HepG2 (cell line): ENCODE results near the gene MTA1. TPM values are rescaled to one million over a fixed set of nuclear protein-coding genes. Genes with fewer than 3 reads are reported as not detected.
A peak's percentile ranks its signal among the peaks of the same experiment; 100 is the strongest.

ENCODE experiments used
- ATAC-seq: fragments of 200-7000 bp; cut with Tn5 transposase; 3 replicates; pipeline ENCODE4 v1.9.1; 2020; ENCODE audit warnings: mild to moderate bottlenecking, moderate library complexity
- BruUV-seq: library from RNA; stranded (reverse); fragments of 400-500 nt; replicated peaks from 2 replicates; lab custom pipeline; 2021; lab: Mats Ljungman, UMichigan
- CTCF ChIA-PET: fragments of 300-600 bp; formaldehyde crosslinking; extraction: SDS; loops from one replicate; lab custom pipeline; 2021; ENCODE audit warnings: low total read pairs, inconsistent platforms, low intra/inter-chr PET ratio; lab: Yijun Ruan, JAX
- POLR2A ChIA-PET: fragments of 350-600 bp; sonication (Branson Sonifier 250); formaldehyde crosslinking; loops from one replicate; lab custom pipeline; 2020; ENCODE audit warnings: antibody characterized with exemption, inconsistent platforms; lab: Yijun Ruan, JAX
- DNase-seq: peaks from one replicate; pipeline ENCODE4 v3.0.0-alpha.2; 2015; ENCODE audit warnings: low spot score
- FAIRE-seq: peaks from 3 replicates; lab custom pipeline; 2011; peaks lifted over from hg19 to GRCh38; lab: Jason Lieb, UNC
- H2AFZ ChIP-seq: one replicate; pipeline ENCODE4 v1.6.1; 2011; ENCODE audit warnings: low read length, inconsistent platforms
- H3K27ac ChIP-seq: fragments of 300-600 bp; 3 replicates; pipeline ENCODE4 v1.8.0; 2011; ENCODE audit warnings: mixed run types, mild to moderate bottlenecking, mixed read lengths, low read length, inconsistent platforms; ENCODE audit not compliant: insufficient read depth; ENCODE audit errors: extremely low read length
- H3K27me3 ChIP-seq, 2 experiments: fragments of 200-600 bp in 1 of 2; 2 replicates in 1 of 2; 3 replicates in 1 of 2; pipeline versions ENCODE4 v1.6.0 to v1.8.0; 2011; ENCODE audit warnings: low read length in 2 of 2, mild to moderate bottlenecking in 2 of 2, moderate library complexity in 2 of 2, inconsistent platforms in 1 of 2; ENCODE audit not compliant: insufficient read depth in 2 of 2, control insufficient read depth in 1 of 2
- H3K36me3 ChIP-seq, 2 experiments: fragments of 200-600 bp in 1 of 2; replicated peaks in 1 of 2; 2 replicates in 1 of 2; 3 replicates in 1 of 2; pipeline versions ENCODE4 v1.5.1 to v1.8.0; 2011; ENCODE audit warnings: low read length in 2 of 2, inconsistent platforms in 1 of 2; ENCODE audit not compliant: insufficient read depth in 2 of 2, control insufficient read depth in 1 of 2
- H3K4me1 ChIP-seq: 2 replicates; pipeline ENCODE4 v1.5.1; 2012; ENCODE audit warnings: low read length, inconsistent platforms; ENCODE audit not compliant: insufficient read depth
- H3K4me2 ChIP-seq: 2 replicates; pipeline ENCODE4 v1.6.0; 2011; ENCODE audit warnings: low read depth, low read length, inconsistent platforms
- H3K4me3 ChIP-seq, 3 experiments: fragments of 200-600 bp in 1 of 3; sonication (generic), shearing (Covaris generic) in 1 of 3; replicated peaks in 1 of 3; 2 replicates each; pipeline ENCODE4 v1.5.1; 2011 to 2016; ENCODE audit warnings: low read length in 3 of 3, inconsistent platforms in 2 of 3, low read depth in 2 of 3, mild to moderate bottlenecking in 2 of 3, control low read depth in 1 of 3, mixed read lengths in 1 of 3; ENCODE audit not compliant: insufficient read depth in 1 of 3
- H3K79me2 ChIP-seq: one replicate; pipeline ENCODE4 v1.6.1; 2011; ENCODE audit warnings: low read length, inconsistent platforms; ENCODE audit not compliant: insufficient read depth
- H3K9ac ChIP-seq: 2 replicates; pipeline ENCODE4 v1.6.0; 2011; ENCODE audit warnings: mild to moderate bottlenecking, low read depth, low read length, inconsistent platforms; ENCODE audit not compliant: insufficient read depth
- H3K9me3 ChIP-seq: 2 replicates; pipeline ENCODE4 v1.5.1; 2012; ENCODE audit warnings: mild to moderate bottlenecking, low read length
- H4K20me1 ChIP-seq: 2 replicates; pipeline ENCODE4 v1.6.0; 2011; ENCODE audit warnings: inconsistent platforms, mild to moderate bottlenecking, low read length, moderate library complexity; ENCODE audit not compliant: insufficient read depth
- AGO2 ChIP-seq: fragments of 200-400 bp; formaldehyde crosslinking; optimal IDR thresholded peaks from 2 replicates; pipeline ENCODE3; 2017; ENCODE audit warnings: mild to moderate bottlenecking, low read depth, low read length, moderate library complexity
- DNMT3B ChIP-seq: conservative IDR thresholded peaks from 2 replicates; pipeline ENCODE4 v1.6.1; 2016; ENCODE audit warnings: missing biosample characterization, control low read depth
- ELF1 ChIP-seq: sonication (generic); formaldehyde crosslinking; IDR thresholded peaks from 2 replicates; pipeline ENCODE4 v1.4.0; 2020; ENCODE audit warnings: missing genetic modification reagents
- GPN1 ChIP-seq: sonication (generic); formaldehyde crosslinking; IDR thresholded peaks from 2 replicates; pipeline ENCODE4 v1.5.1; 2020; ENCODE audit warnings: missing genetic modification reagents, borderline replicate concordance
- HCFC1 ChIP-seq: fragments of 150-350 bp; IDR thresholded peaks from 2 replicates; pipeline ENCODE4 v1.6.1; 2014; ENCODE audit warnings: low read depth, low read length
- HDAC2 ChIP-seq: sonication (generic); formaldehyde crosslinking; IDR thresholded peaks from 2 replicates; pipeline ENCODE4 v1.4.0; 2020; ENCODE audit warnings: missing genetic modification reagents
- MAF1 ChIP-seq: sonication (generic); formaldehyde crosslinking; IDR thresholded peaks from 2 replicates; pipeline ENCODE4 v1.5.0; 2020; ENCODE audit warnings: missing genetic modification reagents, borderline replicate concordance
- NCOA5 ChIP-seq: sonication (generic); formaldehyde crosslinking; IDR thresholded peaks from 2 replicates; pipeline ENCODE4 v1.4.0; 2020; ENCODE audit warnings: missing genetic modification reagents
- PHB2 ChIP-seq: fragments of 450-650 bp; IDR thresholded peaks from 2 replicates; pipeline ENCODE4 v1.6.1; 2018; ENCODE audit not compliant: partially characterized antibody
- RORA ChIP-seq: sonication (generic); formaldehyde crosslinking; IDR thresholded peaks from 2 replicates; pipeline ENCODE4 v1.5.0; 2020; ENCODE audit warnings: mild to moderate bottlenecking, missing genetic modification reagents, moderate library complexity
- SALL1 ChIP-seq: sonication (generic); formaldehyde crosslinking; IDR thresholded peaks from 2 replicates; pipeline ENCODE4 v1.8.0; 2022; ENCODE audit warnings: mild to moderate bottlenecking, missing genetic modification reagents
- TEF ChIP-seq: sonication (generic); formaldehyde crosslinking; IDR thresholded peaks from 2 replicates; pipeline ENCODE4 v1.5.0; 2020; ENCODE audit warnings: missing genetic modification reagents
- ZNF10 ChIP-seq: sonication (generic); formaldehyde crosslinking; IDR thresholded peaks from 2 replicates; pipeline ENCODE4 v1.4.0; 2020; ENCODE audit warnings: mild to moderate bottlenecking, low read depth, missing genetic modification reagents, borderline replicate concordance
- ZNF124 ChIP-seq: sonication (generic); formaldehyde crosslinking; IDR thresholded peaks from 2 replicates; pipeline ENCODE4 v1.4.0; 2020; ENCODE audit warnings: missing genetic modification reagents
- ZNF274 ChIP-seq: sonication (generic); formaldehyde crosslinking; IDR thresholded peaks from 2 replicates; pipeline ENCODE4 v1.5.1; 2020; ENCODE audit warnings: mild to moderate bottlenecking, missing genetic modification reagents
- ZNF337 ChIP-seq: sonication (generic); formaldehyde crosslinking; IDR thresholded peaks from 2 replicates; pipeline ENCODE4 v1.5.1; 2020; ENCODE audit warnings: missing genetic modification reagents, low read depth, mild to moderate bottlenecking, borderline replicate concordance
- ZNF547 ChIP-seq: sonication (generic); formaldehyde crosslinking; IDR thresholded peaks from 2 replicates; pipeline ENCODE4 v1.5.1; 2020; ENCODE audit warnings: mild to moderate bottlenecking, missing genetic modification reagents
- WGBS: methylation state at CpG from one replicate; pipeline ENCODE4 v1.1.6; 2017; ENCODE audit warnings: low lambda C conversion rate; 5-methylcytosine and 5-hydroxymethylcytosine counted together
- in situ Hi-C: cut with HindIII; loops from 2 replicates; pipeline ENCODE4 v1.10.0; 2017; ENCODE audit warnings: low pct_unique_long_range_greater_than_20kb; ENCODE audit not compliant: extremely low pct_ligation_motif_present
- intact Hi-C: fragments of 100-400 bp; cut with micrococcal nuclease; formaldehyde crosslinking; loops from one replicate; pipeline ENCODE4 v1.10.0; 2022; ENCODE audit not compliant: unreplicated experiment
- polyA plus RNA-seq, 8 experiments: library from polyadenylated mRNA; depleted of rRNA in 3 of 8; stranded (reverse) in 7 of 8; unstranded in 1 of 8; fragments of >200 nt; fragmentation: Illumina TruSeq in 4 of 8; extraction: Trizol in 4 of 8; gene quantifications; 2 replicates each; pipeline versions ENCODE4 v1.2.1 to v1.2.3, GENCODE V29; 2011 to 2016; ENCODE audit warnings: low read depth in 4 of 8, missing spikeins in 1 of 8, mixed read lengths in 1 of 8; ENCODE audit not compliant: insufficient read depth in 1 of 8
- total RNA-seq, 5 experiments: library from RNA; depleted of rRNA; stranded (reverse); fragments of >200 nt; fragmentation: Illumina TruSeq; extraction: Trizol; gene quantifications; 2 replicates each; pipeline ENCODE4 v1.2.3, GENCODE V29; 2016; ENCODE audit warnings: low read depth in 1 of 5
- TF ChIP-seq, protein P1 (sequence below): sonication (generic); formaldehyde crosslinking; conservative IDR thresholded peaks from 2 replicates; pipeline ENCODE4 v1.8.0; 2022; ENCODE audit warnings: missing genetic modification reagents

MTA1 gene
- total and polyA plus RNA-seq, 2 of the 13 experiments (the other 11 are each of a cell fraction or from before 2014, with no cell fraction given), result 35.2 to 85.8 TPM

DNA sequence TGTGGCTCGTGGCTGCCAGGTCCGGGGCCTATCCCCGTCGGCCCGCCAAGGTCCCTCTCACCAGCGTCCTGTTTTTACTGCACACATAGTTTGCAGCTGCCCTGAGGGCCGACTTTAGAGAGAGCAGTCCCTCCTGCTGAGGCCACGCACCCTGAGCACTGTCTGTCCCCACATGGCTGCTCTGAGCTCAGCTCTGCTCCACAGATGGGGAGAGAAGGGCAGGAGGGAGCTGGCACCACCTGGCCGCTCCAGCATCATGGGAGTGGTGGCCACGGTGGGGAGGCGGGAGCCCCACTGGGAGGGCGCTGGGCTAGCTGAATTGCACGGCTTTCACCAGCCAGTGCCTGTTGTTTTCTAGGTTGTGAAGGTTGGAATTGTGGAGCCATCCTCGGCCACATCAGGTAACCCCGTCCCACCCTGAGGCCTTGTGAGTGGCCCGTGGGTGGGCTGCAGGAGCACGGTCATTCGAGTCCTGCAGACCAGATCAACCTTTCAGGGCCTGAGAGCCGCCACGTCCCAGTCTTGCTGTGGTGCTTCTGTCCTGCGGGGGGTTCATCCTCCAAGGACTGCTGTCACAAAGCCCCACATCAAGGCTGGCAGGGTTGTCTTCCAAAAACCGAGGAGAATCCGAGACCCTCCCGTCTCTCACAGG is 28.7 kb upstream of the MTA1 start:
- in situ Hi-C loops, result no loop called here
- no peak for DNase-seq
- ChIA-PET CTCF (no interaction called here), POLR2A (no interaction called here)
- Histone ChIP-seq H3K9ac (no peak overlapping the region), H3K27ac (no peak overlapping the region), H3K36me3 (no peaks in the 10 kb centered on the region), H4K20me1 (no peaks in the 10 kb centered on the region), H2AFZ (no peak overlapping the region), H3K4me2 (no peak overlapping the region), H3K4me1 (no peaks in the 10 kb centered on the region), H3K4me3 (no peak overlapping the region), H3K9me3 (no peaks in the 10 kb centered on the region), H3K79me2 (no peaks in the 10 kb centered on the region), H3K27me3 (no peaks in the 10 kb centered on the region)
- TF ChIP-seq AGO2, result peak; percentile 3
- no peak for TF ChIP-seq GPN1 (CRISPR knock-in tag)
- BruUV-seq, result no TSS peak
- no peak for ATAC-seq
- WGBS, result 90% methylated on average over 5 of the region's 24 CpGs
- intact Hi-C loops, result no loop called here
- FAIRE-seq, result no peak

DNA sequence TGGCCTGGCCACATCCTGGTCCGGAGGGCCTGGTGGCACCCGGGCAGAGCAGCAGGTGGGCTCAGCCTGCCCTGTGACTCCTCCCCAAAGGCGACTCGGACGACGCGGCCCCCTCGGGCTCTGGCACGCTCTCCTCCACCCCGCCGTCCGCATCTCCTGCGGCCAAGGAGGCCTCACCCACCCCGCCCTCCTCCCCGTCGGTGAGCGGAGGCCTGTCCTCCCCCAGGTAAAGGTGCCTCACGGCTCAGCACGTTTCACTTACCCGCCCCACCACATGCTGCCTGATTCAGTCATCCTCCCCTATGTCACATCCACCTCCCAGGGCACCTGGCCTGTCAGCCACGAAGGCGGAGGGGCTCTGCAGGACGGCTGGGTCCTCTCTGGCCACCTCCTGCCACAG is 28.1 kb upstream of the MTA1 start:
- no peaks in the 10 kb centered on the region for H3K4me1 ChIP-seq
- CTCF ChIA-PET, result no interaction called here
- H2AFZ ChIP-seq, result no peak overlapping the region
- DNase-seq (no peak), ATAC-seq (no peak), FAIRE-seq (no peak)
- no peaks in the 10 kb centered on the region for H4K20me1 ChIP-seq
- no peak overlapping the region for H3K4me3 ChIP-seq
- no peaks in the 10 kb centered on the region for H3K27me3 ChIP-seq
- POLR2A ChIA-PET, result no interaction called here
- TF ChIP-seq TEF (CRISPR knock-in tag) (no peak), HCFC1 (no peak), PHB2 (no peak), NCOA5 (CRISPR knock-in tag) (no peak), ZNF274 (no peak), DNMT3B (no peak), HDAC2 (no peak), MAF1 (CRISPR knock-in tag) (no peak), ZNF10 (CRISPR knock-in tag) (no peak), RORA (CRISPR knock-in tag) (no peak), SALL1 (CRISPR knock-in tag) (no peak), ZNF337 (no peak), ZNF547 (CRISPR knock-in tag) (no peak), ELF1 (CRISPR knock-in tag) (no peak), ZNF124 (CRISPR knock-in tag) (no peak)
- TF ChIP-seq, protein P1, sequence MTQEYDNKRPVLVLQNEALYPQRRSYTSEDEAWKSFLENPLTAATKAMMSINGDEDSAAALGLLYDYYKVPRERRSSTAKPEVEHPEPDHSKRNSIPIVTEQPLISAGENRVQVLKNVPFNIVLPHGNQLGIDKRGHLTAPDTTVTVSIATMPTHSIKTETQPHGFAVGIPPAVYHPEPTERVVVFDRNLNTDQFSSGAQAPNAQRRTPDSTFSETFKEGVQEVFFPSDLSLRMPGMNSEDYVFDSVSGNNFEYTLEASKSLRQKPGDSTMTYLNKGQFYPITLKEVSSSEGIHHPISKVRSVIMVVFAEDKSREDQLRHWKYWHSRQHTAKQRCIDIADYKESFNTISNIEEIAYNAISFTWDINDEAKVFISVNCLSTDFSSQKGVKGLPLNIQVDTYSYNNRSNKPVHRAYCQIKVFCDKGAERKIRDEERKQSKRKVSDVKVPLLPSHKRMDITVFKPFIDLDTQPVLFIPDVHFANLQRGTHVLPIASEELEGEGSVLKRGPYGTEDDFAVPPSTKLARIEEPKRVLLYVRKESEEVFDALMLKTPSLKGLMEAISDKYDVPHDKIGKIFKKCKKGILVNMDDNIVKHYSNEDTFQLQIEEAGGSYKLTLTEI (CRISPR knock-in tag), result no peak
- 93% methylated on average over 14 of the region's 23 CpGs for WGBS
- H3K36me3 ChIP-seq, result no peaks in the 10 kb centered on the region
- H3K4me2 ChIP-seq, result no peak overlapping the region
- no peak overlapping the region for H3K27ac ChIP-seq
- H3K9ac ChIP-seq, result no peak overlapping the region
- in situ Hi-C loops (no loop called here), intact Hi-C loops (no loop called here)
- H3K9me3 ChIP-seq, result no peaks in the 10 kb centered on the region
- BruUV-seq, result no TSS peak
- no peaks in the 10 kb centered on the region for H3K79me2 ChIP-seq
